HepG2 (cell line): ENCODE data around the gene CCNB1. TPM values are rescaled to one million over a fixed set of nuclear protein-coding genes. Genes with fewer than 3 reads are reported as not detected.
A peak's percentile ranks its signal among the peaks of the same experiment; 100 is the strongest.

Source experiments
- ATRX ChIP-seq: sonication (generic); formaldehyde crosslinking; IDR thresholded peaks from 2 replicates; pipeline ENCODE4 v1.4.0; 2020; ENCODE audit warnings: missing genetic modification reagents, borderline replicate concordance
- EHMT2 ChIP-seq: fragments of 200-600 bp; sonication (generic); IDR thresholded peaks from 2 replicates; pipeline ENCODE4 v1.7.0; 2017; ENCODE audit warnings: antibody characterized with exemption, low read depth, low read length, borderline replicate concordance
- HDAC6 ChIP-seq: fragments of 200-600 bp; sonication (generic); IDR thresholded peaks from 2 replicates; pipeline ENCODE4 v1.7.0; 2017; ENCODE audit warnings: mild to moderate bottlenecking, antibody characterized with exemption, low read length, low read depth
- NCOR1 ChIP-seq: fragments of 200-600 bp; sonication (generic); IDR thresholded peaks from 2 replicates; pipeline ENCODE4 v1.7.0; 2017; ENCODE audit warnings: antibody characterized with exemption, low read length, borderline replicate concordance
- POLR2A ChIP-seq, 2 experiments: IDR thresholded peaks; 2 replicates each; pipeline ENCODE4 v1.6.1; 2011; ENCODE audit warnings: low read depth in 2 of 2, low read length in 2 of 2, mild to moderate bottlenecking in 1 of 2, moderate library complexity in 1 of 2; ENCODE audit not compliant: insufficient read depth in 1 of 2
- POLR2AphosphoS2 ChIP-seq: IDR thresholded peaks from 2 replicates; pipeline ENCODE4 v1.6.1; 2011; ENCODE audit warnings: low read depth, low read length, improper control_type of control experiment
- PTBP1 ChIP-seq: fragments of 200-400 bp; formaldehyde crosslinking; IDR thresholded peaks from 2 replicates; pipeline ENCODE4 v1.6.1; 2018; ENCODE audit warnings: low read length, low read depth; ENCODE audit not compliant: poor library complexity, severe bottlenecking
- SOX13 ChIP-seq, 3 experiments: fragments of 450-650 bp in 1 of 3; sonication (generic) in 1 of 3; formaldehyde crosslinking in 1 of 3; IDR thresholded peaks in 2 of 3; conservative IDR thresholded peaks in 1 of 3; 2 replicates each; pipeline versions ENCODE4 v1.5.0 to v1.6.1; 2016 to 2020; ENCODE audit warnings: antibody characterized with exemption in 1 of 3, mild to moderate bottlenecking in 1 of 3, missing compliant biosample characterization in 1 of 3, missing genetic modification reagents in 1 of 3, moderate library complexity in 1 of 3
- ZNF3 ChIP-seq: IDR thresholded peaks from 2 replicates; pipeline ENCODE4 v1.7.0; 2017; ENCODE audit warnings: inconsistent platforms
- ZNF543 ChIP-seq: sonication (generic); formaldehyde crosslinking; IDR thresholded peaks from 2 replicates; pipeline ENCODE4 v1.4.0; 2020; ENCODE audit warnings: mild to moderate bottlenecking, missing genetic modification reagents
- ZNF775 ChIP-seq: sonication (generic); formaldehyde crosslinking; IDR thresholded peaks from 2 replicates; pipeline ENCODE4 v1.4.0; 2020; ENCODE audit warnings: missing genetic modification reagents, mild to moderate bottlenecking, moderate library complexity, borderline replicate concordance
- polyA plus RNA-seq, 8 experiments: library from polyadenylated mRNA; depleted of rRNA in 3 of 8; stranded (reverse) in 7 of 8; unstranded in 1 of 8; fragments of >200 nt; fragmentation: Illumina TruSeq in 4 of 8; extraction: Trizol in 4 of 8; gene quantifications; 2 replicates each; pipeline versions ENCODE4 v1.2.1 to v1.2.3, GENCODE V29; 2011 to 2016; ENCODE audit warnings: low read depth in 4 of 8, missing spikeins in 1 of 8, mixed read lengths in 1 of 8; ENCODE audit not compliant: insufficient read depth in 1 of 8
- total RNA-seq, 5 experiments: library from RNA; depleted of rRNA; stranded (reverse); fragments of >200 nt; fragmentation: Illumina TruSeq; extraction: Trizol; gene quantifications; 2 replicates each; pipeline ENCODE4 v1.2.3, GENCODE V29; 2016; ENCODE audit warnings: low read depth in 1 of 5
- TF ChIP-seq, protein P1 (sequence below): sonication (generic); formaldehyde crosslinking; conservative IDR thresholded peaks from 2 replicates; pipeline ENCODE4 v1.8.0; 2022; ENCODE audit warnings: missing genetic modification reagents
- TF ChIP-seq, protein P2 (sequence below): sonication (generic); formaldehyde crosslinking; IDR thresholded peaks from 2 replicates; pipeline ENCODE4 v1.8.0; 2022; ENCODE audit warnings: missing genetic modification reagents, mild to moderate bottlenecking, borderline replicate concordance
- TF ChIP-seq, protein P3 (sequence below): IDR thresholded peaks from 2 replicates; pipeline ENCODE4 v1.6.1; 2016
- TF ChIP-seq, protein P4 (sequence below): sonication (generic); formaldehyde crosslinking; IDR thresholded peaks from 2 replicates; pipeline ENCODE4 v1.9.0; 2021; ENCODE audit warnings: missing genetic modification reagents, mild to moderate bottlenecking, borderline replicate concordance
- TF ChIP-seq, protein P5 (sequence below): sonication (generic); formaldehyde crosslinking; IDR thresholded peaks from 2 replicates; pipeline ENCODE4 v1.4.0; 2020; ENCODE audit warnings: missing genetic modification reagents, low read depth, mild to moderate bottlenecking, borderline replicate concordance
- TF ChIP-seq, protein P6 (sequence below): sonication (generic); formaldehyde crosslinking; IDR thresholded peaks from 2 replicates; pipeline ENCODE4 v1.8.0; 2022; ENCODE audit warnings: mild to moderate bottlenecking, missing genetic modification reagents, moderate library complexity

The CCNB1 gene
- total and polyA plus RNA-seq, 2 of the 13 experiments (the other 11 are each of a cell fraction or from before 2014, with no cell fraction given): 82.3 to 316 TPM

DNA sequence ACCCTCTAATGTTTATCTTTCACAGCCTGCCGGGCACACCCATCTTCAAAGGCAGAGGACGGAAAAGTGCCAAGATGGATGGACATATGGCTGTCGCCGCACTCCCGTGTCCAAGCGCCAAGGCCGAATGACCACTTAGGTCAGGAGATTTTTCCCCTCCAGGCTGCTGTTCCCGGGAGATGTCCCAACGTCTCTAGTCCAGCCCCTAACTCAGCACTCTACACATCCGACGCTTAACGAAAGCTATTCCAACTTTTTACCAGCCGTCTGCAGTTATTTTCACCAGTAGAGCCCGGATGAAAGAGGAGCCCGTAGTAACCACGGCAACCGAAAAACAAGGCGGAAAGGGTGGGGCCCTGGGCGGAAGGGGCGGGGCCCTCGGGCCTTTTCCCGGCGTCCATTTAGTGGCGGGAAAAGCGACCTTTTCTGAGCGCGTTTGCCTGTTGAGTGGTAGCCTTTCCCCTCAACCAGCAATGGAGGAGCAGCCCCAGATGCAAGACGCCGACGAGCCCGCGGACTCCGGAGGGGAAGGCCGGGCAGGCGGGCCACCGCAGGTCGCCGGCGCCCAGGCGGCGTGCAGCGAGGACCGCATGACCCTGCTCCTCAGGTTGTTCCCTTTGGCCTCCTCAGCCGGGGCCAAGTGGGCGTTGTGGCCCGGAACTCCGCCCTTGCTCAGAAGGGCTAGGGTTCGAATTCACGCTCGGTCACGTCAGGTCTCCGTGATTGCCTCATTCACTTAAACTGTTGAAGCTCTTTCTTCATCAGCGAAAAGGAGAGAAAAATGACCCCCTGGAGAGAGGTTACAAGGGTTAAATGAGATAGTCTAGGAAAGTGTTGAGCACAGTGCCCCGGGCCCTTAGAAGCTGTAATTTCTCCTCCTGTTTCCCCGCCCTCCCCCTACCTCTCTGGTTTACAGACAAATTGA is 22.5 kb downstream of the CCNB1 start, which contains the start of gene CENPH (continued):
- TF ChIP-seq, protein P1, sequence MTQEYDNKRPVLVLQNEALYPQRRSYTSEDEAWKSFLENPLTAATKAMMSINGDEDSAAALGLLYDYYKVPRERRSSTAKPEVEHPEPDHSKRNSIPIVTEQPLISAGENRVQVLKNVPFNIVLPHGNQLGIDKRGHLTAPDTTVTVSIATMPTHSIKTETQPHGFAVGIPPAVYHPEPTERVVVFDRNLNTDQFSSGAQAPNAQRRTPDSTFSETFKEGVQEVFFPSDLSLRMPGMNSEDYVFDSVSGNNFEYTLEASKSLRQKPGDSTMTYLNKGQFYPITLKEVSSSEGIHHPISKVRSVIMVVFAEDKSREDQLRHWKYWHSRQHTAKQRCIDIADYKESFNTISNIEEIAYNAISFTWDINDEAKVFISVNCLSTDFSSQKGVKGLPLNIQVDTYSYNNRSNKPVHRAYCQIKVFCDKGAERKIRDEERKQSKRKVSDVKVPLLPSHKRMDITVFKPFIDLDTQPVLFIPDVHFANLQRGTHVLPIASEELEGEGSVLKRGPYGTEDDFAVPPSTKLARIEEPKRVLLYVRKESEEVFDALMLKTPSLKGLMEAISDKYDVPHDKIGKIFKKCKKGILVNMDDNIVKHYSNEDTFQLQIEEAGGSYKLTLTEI (CRISPR knock-in tag): no peak
- TF ChIP-seq, protein P2, sequence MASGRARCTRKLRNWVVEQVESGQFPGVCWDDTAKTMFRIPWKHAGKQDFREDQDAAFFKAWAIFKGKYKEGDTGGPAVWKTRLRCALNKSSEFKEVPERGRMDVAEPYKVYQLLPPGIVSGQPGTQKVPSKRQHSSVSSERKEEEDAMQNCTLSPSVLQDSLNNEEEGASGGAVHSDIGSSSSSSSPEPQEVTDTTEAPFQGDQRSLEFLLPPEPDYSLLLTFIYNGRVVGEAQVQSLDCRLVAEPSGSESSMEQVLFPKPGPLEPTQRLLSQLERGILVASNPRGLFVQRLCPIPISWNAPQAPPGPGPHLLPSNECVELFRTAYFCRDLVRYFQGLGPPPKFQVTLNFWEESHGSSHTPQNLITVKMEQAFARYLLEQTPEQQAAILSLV (CRISPR knock-in tag): peak; percentile 86; the same call in 1 of the 2 replicates
- TF ChIP-seq ZNF3: no peak
- no peak for TF ChIP-seq EHMT2
- no peak for TF ChIP-seq PTBP1
- TF ChIP-seq, protein P3, sequence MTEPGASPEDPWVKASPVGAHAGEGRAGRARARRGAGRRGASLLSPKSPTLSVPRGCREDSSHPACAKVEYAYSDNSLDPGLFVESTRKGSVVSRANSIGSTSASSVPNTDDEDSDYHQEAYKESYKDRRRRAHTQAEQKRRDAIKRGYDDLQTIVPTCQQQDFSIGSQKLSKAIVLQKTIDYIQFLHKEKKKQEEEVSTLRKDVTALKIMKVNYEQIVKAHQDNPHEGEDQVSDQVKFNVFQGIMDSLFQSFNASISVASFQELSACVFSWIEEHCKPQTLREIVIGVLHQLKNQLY (CRISPR knock-in tag): no peak
- TF ChIP-seq HDAC6: no peak
- TF ChIP-seq NCOR1: peak; percentile 35; the same call in 1 of the 2 replicates
- TF ChIP-seq, protein P4, sequence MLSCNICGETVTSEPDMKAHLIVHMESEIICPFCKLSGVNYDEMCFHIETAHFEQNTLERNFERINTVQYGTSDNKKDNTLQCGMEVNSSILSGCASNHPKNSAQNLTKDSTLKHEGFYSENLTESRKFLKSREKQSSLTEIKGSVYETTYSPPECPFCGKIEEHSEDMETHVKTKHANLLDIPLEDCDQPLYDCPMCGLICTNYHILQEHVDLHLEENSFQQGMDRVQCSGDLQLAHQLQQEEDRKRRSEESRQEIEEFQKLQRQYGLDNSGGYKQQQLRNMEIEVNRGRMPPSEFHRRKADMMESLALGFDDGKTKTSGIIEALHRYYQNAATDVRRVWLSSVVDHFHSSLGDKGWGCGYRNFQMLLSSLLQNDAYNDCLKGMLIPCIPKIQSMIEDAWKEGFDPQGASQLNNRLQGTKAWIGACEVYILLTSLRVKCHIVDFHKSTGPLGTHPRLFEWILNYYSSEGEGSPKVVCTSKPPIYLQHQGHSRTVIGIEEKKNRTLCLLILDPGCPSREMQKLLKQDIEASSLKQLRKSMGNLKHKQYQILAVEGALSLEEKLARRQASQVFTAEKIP (CRISPR knock-in tag): no peak
- TF ChIP-seq ATRX (CRISPR knock-in tag): no peak
- TF ChIP-seq POLR2A (IDR thresholded peaks at IDR 0.05; ENCODE audit: insufficient read depth in 1 of 2, low read depth in 2 of 2, low read length in 2 of 2): peak; percentile 59 to 74
- TF ChIP-seq ZNF543 (CRISPR knock-in tag): peak; percentile 71; the same call in 1 of the 2 replicates
- no peak for TF ChIP-seq SOX13 (IDR thresholded peaks at IDR 0.05)
- peak in 1 of 2 experiments; percentile 10; a peak in 1 of 4 replicates for TF ChIP-seq SOX13 (CRISPR knock-in tag; conservative IDR thresholded peaks at IDR 0.05 in 1 of 2, IDR thresholded peaks at IDR 0.05 in 1 of 2)
- TF ChIP-seq ZNF775 (CRISPR knock-in tag): peak; percentile 57; the same call in 1 of the 2 replicates
- TF ChIP-seq, protein P5, sequence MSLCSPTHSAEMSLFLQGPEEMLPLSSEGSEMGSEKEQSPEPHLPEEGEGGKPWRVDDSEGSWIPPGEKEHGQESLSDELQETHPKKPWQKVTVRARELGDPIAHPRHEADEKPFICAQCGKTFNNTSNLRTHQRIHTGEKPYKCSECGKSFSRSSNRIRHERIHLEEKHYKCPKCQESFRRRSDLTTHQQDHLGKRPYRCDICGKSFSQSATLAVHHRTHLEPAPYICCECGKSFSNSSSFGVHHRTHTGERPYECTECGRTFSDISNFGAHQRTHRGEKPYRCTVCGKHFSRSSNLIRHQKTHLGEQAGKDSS (CRISPR knock-in tag): peak; percentile 73; the same call in 1 of the 2 replicates
- no peak for TF ChIP-seq POLR2AphosphoS2
- TF ChIP-seq, protein P6, sequence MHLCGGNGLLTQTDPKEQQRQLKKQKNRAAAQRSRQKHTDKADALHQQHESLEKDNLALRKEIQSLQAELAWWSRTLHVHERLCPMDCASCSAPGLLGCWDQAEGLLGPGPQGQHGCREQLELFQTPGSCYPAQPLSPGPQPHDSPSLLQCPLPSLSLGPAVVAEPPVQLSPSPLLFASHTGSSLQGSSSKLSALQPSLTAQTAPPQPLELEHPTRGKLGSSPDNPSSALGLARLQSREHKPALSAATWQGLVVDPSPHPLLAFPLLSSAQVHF (CRISPR knock-in tag): no peak
